Right atrium auricular region (tissue), 2 donors: ENCODE data around the gene DNTT. TPM values are rescaled to one million over a fixed set of nuclear protein-coding genes. Genes with fewer than 3 reads are reported as not detected.

ENCODE experiments used
- DNase-seq: peaks from one replicate; pipeline ENCODE4 v3.0.0-alpha.2; 2019; ENCODE audit warnings: low spot score
- H3K27ac ChIP-seq, 2 donors: fragments of 200-600 bp; sonication (generic); 1 replicate in 1 of 2; 2 replicates in 1 of 2; pipeline ENCODE4 v1.5.1; 2016 to 2019
- H3K27me3 ChIP-seq, 2 donors: fragments of 200-600 bp; sonication (generic); one replicate each; pipeline versions ENCODE4 v1.5.1 to v1.6.0; 2017 to 2019
- H3K36me3 ChIP-seq: fragments of 200-600 bp; sonication (generic); one replicate; pipeline ENCODE4 v1.5.1; 2016
- H3K4me1 ChIP-seq, 2 donors: fragments of 200-600 bp; sonication (generic); one replicate each; pipeline versions ENCODE4 v1.5.1 to v1.6.0; 2017 to 2019
- H3K4me3 ChIP-seq, 2 donors: fragments of 200-600 bp; sonication (generic); 1 replicate in 1 of 2; 2 replicates in 1 of 2; pipeline ENCODE4 v1.5.1; 2017 to 2019; ENCODE audit warnings: mild to moderate bottlenecking in 1 of 2, moderate library complexity in 1 of 2
- H3K9me3 ChIP-seq, 2 donors: fragments of 200-600 bp; sonication (generic); one replicate each; pipeline ENCODE4 v1.5.1; 2019
- total RNA-seq, 2 donors: library from RNA; depleted of rRNA; stranded (reverse); fragments of >200 nt; gene quantifications; one replicate each; pipeline ENCODE4 v1.1.0, GENCODE V29; 2016
- TF ChIP-seq, protein P1 (sequence below), 2 donors: fragments of 200-600 bp; sonication (generic); IDR thresholded peaks; one replicate each; pipeline ENCODE4 v1.5.1; 2019; ENCODE audit warnings: antibody characterized with exemption in 2 of 2

The DNTT gene
- total RNA-seq, 2 donors from 2014 or later: not detected

DNA sequence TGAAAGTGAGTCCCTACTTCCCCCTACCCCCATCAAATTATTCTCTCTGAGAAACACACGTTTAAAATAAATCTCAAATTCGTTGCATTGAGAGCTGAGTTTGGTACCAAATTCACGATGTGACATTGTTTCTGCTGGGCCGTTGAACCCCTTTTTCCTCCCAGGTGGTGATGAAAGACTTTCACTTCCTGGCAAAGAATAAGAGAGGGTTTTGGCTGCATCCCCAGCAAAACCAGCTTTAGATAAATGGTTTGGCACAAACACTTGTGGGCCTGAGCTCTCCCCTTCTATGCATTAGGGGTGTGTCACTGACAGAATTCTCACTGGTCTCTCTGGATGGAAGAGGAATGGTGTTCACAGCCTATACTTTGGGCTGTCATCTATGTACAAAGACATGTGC, 8.8 kb upstream of the DNTT start:
- H3K27ac ChIP-seq: no peak overlapping the region
- no peak for DNase-seq
- no peaks in the 10 kb centered on the region for H3K27me3 ChIP-seq
- H3K9me3 ChIP-seq: no peaks in the 10 kb centered on the region
- no peak overlapping the region for H3K4me3 ChIP-seq
- TF ChIP-seq, protein P1, sequence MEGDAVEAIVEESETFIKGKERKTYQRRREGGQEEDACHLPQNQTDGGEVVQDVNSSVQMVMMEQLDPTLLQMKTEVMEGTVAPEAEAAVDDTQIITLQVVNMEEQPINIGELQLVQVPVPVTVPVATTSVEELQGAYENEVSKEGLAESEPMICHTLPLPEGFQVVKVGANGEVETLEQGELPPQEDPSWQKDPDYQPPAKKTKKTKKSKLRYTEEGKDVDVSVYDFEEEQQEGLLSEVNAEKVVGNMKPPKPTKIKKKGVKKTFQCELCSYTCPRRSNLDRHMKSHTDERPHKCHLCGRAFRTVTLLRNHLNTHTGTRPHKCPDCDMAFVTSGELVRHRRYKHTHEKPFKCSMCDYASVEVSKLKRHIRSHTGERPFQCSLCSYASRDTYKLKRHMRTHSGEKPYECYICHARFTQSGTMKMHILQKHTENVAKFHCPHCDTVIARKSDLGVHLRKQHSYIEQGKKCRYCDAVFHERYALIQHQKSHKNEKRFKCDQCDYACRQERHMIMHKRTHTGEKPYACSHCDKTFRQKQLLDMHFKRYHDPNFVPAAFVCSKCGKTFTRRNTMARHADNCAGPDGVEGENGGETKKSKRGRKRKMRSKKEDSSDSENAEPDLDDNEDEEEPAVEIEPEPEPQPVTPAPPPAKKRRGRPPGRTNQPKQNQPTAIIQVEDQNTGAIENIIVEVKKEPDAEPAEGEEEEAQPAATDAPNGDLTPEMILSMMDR (IDR thresholded peaks at IDR 0.05): no peak
- H3K4me1 ChIP-seq: peaks cover 0 to 4% of the 10 kb centered on the region in 2 donors
- H3K36me3 ChIP-seq: no peaks in the 10 kb centered on the region

DNA sequence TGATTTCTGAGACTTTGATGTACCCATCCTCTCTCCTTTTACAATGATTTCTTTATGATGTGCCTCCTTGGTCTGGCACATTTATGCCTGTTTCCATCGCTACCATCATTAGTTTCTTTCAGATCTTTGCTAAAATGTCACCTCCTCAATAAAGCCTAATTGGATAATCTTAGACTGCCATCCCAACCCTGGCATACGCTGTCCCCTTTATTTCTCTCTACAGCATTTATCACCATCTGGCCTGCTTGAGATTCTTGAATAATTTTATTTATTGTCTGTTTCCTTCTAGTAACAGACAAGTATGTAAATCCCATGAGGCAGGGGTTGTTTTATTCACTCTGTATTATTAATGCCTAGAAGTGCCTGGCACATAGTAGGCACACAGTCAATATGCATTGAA, 6.7 kb upstream of the DNTT start:
- no peaks in the 10 kb centered on the region for H3K27me3 ChIP-seq
- H3K4me3 ChIP-seq: no peak overlapping the region

DNA sequence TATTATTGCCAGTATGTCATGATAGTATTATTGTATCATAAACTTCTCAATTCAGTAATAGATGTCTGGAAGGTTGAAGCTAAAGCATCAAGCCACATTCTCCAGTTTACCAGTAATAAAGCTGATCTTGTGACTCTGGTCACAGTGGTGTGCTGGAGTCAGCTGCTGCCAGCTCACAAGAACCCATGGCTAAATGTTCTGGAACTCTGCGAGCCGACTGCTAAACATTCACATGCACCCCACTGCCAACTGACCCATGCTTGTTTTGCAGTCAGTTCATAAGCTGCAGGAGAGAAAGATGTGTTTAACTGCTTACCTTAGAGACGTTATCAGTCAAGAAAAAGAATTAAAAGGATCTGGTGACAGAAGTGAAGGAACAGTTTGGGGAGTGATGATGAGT, 5.9 kb upstream of the DNTT start:
- H3K36me3 ChIP-seq: no peaks in the 10 kb centered on the region
- no peaks in the 10 kb centered on the region for H3K27me3 ChIP-seq
- no peak overlapping the region for H3K4me3 ChIP-seq
- TF ChIP-seq, protein P1 (IDR thresholded peaks at IDR 0.05): no peak
- no peak for DNase-seq
- H3K27ac ChIP-seq: no peak overlapping the region
- H3K9me3 ChIP-seq: no peaks in the 10 kb centered on the region
- no peaks in the 10 kb centered on the region for H3K4me1 ChIP-seq

More for the DNA sequence above, 6.7 kb upstream of the DNTT start:
- Histone ChIP-seq H3K36me3 (no peaks in the 10 kb centered on the region), H3K9me3 (no peaks in the 10 kb centered on the region), H3K27ac (no peak overlapping the region), H3K4me1 (no peaks in the 10 kb centered on the region)
- TF ChIP-seq, protein P1 (IDR thresholded peaks at IDR 0.05): no peak
- no peak for DNase-seq

DNA sequence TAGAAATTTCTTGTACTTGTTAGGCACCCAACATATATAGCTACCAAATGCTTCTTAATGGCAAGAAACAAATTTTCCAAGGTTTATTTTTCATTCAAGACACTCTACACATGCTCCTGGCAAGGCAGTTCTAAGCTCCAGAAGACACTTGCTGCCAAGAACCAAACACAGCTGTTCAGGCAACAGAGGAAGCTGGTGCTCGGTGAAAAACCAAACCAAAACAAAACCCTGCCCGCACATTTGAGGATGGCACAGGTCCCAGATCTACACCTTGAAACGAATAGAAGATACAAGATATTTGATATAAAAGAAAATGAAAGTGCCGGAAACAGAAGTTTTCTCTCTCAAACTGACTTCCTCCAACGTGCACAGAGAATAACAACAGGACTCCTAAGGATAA, 4.9 kb upstream of the DNTT start:
- TF ChIP-seq, protein P1 (IDR thresholded peaks at IDR 0.05): no peak
- H3K4me3 ChIP-seq: no peak overlapping the region

DNA sequence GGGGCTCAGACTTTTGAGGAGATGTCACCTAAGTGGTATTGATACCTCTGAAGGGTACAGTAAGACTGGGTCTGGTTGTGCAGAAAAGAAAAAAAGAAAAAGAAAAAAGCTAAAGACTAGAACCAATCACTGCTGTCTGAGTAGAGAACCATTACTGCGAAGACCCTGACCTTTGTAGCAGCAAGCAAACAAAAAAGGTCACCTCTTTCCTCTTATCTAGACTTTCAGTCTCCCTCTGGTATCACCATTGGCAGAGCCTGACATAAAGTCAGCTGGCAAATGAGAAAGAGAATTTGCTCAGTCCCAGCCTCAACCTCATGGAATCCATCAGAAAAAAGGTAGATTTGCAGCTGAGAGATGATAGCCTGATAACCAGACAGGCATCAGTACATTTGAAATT, 2.6 kb upstream of the DNTT start:
- Histone ChIP-seq H3K4me1 (no peaks in the 10 kb centered on the region), H3K27me3 (no peaks in the 10 kb centered on the region), H3K36me3 (no peaks in the 10 kb centered on the region), H3K9me3 (no peaks in the 10 kb centered on the region), H3K4me3 (no peak overlapping the region), H3K27ac (no peak overlapping the region)
- TF ChIP-seq, protein P1 (IDR thresholded peaks at IDR 0.05): no peak
- no peak for DNase-seq

More for the DNA sequence above, 4.9 kb upstream of the DNTT start:
- no peak for DNase-seq
- Histone ChIP-seq H3K9me3 (no peaks in the 10 kb centered on the region), H3K27ac (no peak overlapping the region), H3K4me1 (no peaks in the 10 kb centered on the region), H3K36me3 (no peaks in the 10 kb centered on the region), H3K27me3 (no peaks in the 10 kb centered on the region)

DNA sequence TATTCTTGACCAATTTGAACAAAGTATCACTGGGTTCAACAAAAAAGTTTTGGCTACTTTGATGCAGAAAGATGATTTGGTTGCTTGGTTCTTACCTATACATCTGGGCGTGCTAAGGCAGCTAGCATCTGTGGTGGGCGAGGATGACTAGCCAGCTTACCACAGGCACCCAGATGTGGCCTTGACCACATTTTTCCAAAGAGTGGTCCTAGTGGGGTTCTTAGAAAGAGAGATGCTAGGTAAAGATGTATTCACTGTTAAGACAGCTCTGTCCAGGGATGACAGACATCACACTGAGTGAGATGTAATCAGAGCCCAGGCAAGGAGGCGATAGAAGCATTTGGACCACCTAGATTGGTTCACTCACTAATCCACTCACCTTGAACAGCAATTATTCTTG, 785 bp downstream of the DNTT start:
- Histone ChIP-seq H3K4me3 (no peak overlapping the region), H3K27ac (no peak overlapping the region), H3K9me3 (no peaks in the 10 kb centered on the region), H3K27me3 (no peaks in the 10 kb centered on the region), H3K4me1 (peaks cover 0 to 11% of the 10 kb centered on the region in 2 donors), H3K36me3 (no peaks in the 10 kb centered on the region)
- DNase-seq: no peak
- TF ChIP-seq, protein P1 (IDR thresholded peaks at IDR 0.05): no peak
